ENCODE data around the gene COL6A2. TPM values are rescaled to one million over a fixed set of nuclear protein-coding genes. Genes with fewer than 3 reads are reported as not detected.

The COL6A2 gene
- total RNA-seq (2013; cell fraction: nucleolus; rRNA removed), result 0.94 TPM in 1 of 2 replicates, not detected in the other
- not detected in 2 replicates for total RNA-seq (2014; rRNA removed)
- not detected in 2 replicates for total RNA-seq (2014; rRNA removed; fragmentation: Illumina TruSeq; extraction: Trizol)
- 0.58 and 1.3 TPM in 2 replicates for total RNA-seq (2021)
- not detected for polyA plus RNA-seq (2011; ENCODE audit: low read depth)
- polyA plus RNA-seq (2011; rRNA removed), result not detected in 2 replicates
- polyA plus RNA-seq (2011; cell fraction: cytosol; rRNA removed), result 0.01 and 0.02 TPM in 2 replicates
- polyA plus RNA-seq (2011; cell fraction: nucleus; rRNA removed), result 0.04 and 0.06 TPM in 2 replicates
- 0.14 and 0.15 TPM in 2 replicates for polyA plus RNA-seq (2012)
- polyA plus RNA-seq (2014; fragmentation: Illumina TruSeq; extraction: Trizol), result not detected in 2 replicates
- not detected for polyA plus RNA-seq (2014; fragmentation: Nextera tagmentation; extraction: Ambion mirVana)
- 0.04 TPM in 1 of 2 replicates, not detected in the other for polyA plus RNA-seq (2014; rRNA removed)
- polyA plus RNA-seq (2016; fragmentation: Nextera tagmentation; extraction: Ambion mirVana), result under 1 TPM; 0.16 to 0.34 TPM
- polyA minus RNA-seq (2011; rRNA and poly(A)+ RNA removed), result not detected in 2 replicates
- polyA minus RNA-seq (2011; cell fraction: cytosol; rRNA and poly(A)+ RNA removed), result not detected in 2 replicates
- not detected in 2 replicates for polyA minus RNA-seq (2011; cell fraction: nucleus; rRNA and poly(A)+ RNA removed)
- not detected for Bru-seq, nascent RNA
- not detected for BruChase-seq, experiment 1, labeled RNA remaining after a 6-hour chase
- not detected for BruChase-seq, experiment 2, labeled RNA remaining after a 2-hour chase
- long read RNA-seq, experiment 1, result 0 reads
- long read RNA-seq, experiment 2, result 0 reads

DNA sequence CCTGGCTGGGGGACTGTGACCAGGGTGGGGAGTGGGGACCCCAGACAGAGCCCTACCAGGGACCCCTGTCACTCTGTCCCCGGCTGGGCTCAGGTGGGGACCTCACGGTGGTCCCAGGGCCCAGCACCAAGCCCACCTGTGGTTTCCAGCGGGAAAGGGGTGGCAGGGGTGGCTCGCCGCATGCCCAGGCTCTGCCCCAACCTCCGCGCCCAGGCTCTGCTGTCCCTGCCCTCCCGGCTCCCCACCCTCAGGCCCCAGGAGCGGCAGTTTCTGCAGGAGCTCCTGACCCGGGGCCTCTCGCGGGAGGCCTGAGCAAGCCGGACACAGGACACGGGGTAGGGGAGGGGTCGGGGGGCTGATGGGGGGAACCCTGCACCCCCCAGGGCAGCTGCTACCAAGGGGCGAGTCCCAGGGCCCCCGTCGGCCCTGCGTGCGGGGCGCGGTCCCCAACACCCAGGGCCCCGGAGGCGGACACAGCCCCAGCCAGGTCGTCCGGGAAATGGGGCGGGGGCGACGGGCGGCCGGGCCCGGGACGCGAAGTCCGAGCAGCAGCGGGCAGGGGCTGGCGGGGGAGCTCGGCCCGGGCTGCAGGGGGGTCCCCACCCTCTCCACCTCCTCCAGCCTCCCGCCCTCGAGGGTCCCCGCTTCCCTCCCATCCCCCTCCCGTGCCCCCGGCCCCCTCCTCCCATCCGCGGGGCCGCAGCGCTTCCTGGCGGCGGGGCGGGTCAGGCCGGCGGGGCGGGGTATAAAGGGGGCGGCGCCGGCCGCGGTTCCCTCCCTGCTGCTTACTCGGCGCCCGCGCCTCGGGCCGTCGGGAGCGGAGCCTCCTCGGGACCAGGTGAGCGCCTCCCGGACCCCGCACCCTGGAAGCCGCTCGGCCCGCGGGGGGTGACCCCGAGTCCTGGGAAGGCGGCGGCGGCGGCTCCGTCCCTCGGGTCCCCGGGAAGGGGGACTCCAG lies at the start of gene COL6A2:
COL6A2 (plus strand) TSS at position 777 of the 958 bp plus-strand sequence.
- Histone ChIP-seq H3K36me3 (ENCODE audit: control insufficient read depth in 2 of 2, insufficient read depth in 2 of 2, low read length in 1 of 2) (no peaks in the 10 kb centered on the region), H4K20me1 (ENCODE audit: control insufficient read depth, insufficient read depth) (no peaks in the 10 kb centered on the region), H2AFZ (ENCODE audit: control insufficient read depth, low read depth, low read length) (no peak within 1 kb of the TSS), H3K4me2 (ENCODE audit: control insufficient read depth, insufficient read depth) (no peak within 1 kb of the TSS), H3K27ac (ENCODE audit: control insufficient read depth, insufficient read depth) (no peak within 1 kb of the TSS), H3K27me3 (replicated peaks in 1 of 2; ENCODE audit: control insufficient read depth in 2 of 2, insufficient read depth in 2 of 2, low read length in 1 of 2) (no peaks in the 10 kb centered on the region), H3K79me2 (ENCODE audit: control insufficient read depth, insufficient read depth, low read length) (no peaks in the 10 kb centered on the region), H3K4me1 (ENCODE audit: control insufficient read depth, insufficient read depth, low read length) (no peaks in the 10 kb centered on the region), H3K9me3 (replicated peaks; ENCODE audit: control insufficient read depth, insufficient read depth, low read length) (no peaks in the 10 kb centered on the region; the same call in 2 of the 3 replicates), H3K9ac (ENCODE audit: control insufficient read depth, insufficient read depth, low read length) (no peak within 1 kb of the TSS), H3K4me3 (no peak within 1 kb of the TSS)
- RAD21 ChIA-PET (ENCODE audit: unreplicated experiment), result no interaction called here
- 44% methylated on average over 24 of the region's 83 CpGs for WGBS (ENCODE audit: insufficient coverage, insufficient replicate concordance, low lambda C conversion rate, missing lambda C conversion rate)
- in situ Hi-C loops (cut with MboI) (no loop called here), intact Hi-C loops (cut with micrococcal nuclease; ENCODE audit: unreplicated experiment) (no loop called here)
- POLR2A ChIA-PET, result no interaction called here
- TF ChIP-seq IRF4 (IDR thresholded peaks at IDR 0.05; ENCODE audit: low read depth, low read length), result no peak
- no TSS peak for BruUV-seq (replicated peaks)
- no peak for DNase-seq (ENCODE audit: low read depth, low spot score)
- FAIRE-seq, result no peak
- CTCF ChIA-PET, result no interaction called here
- SMC1A ChIA-PET (ENCODE audit: uncharacterized antibody, unreplicated experiment), result no interaction called here
- no peak for ATAC-seq
